ENCODE data around the gene LMOD2.

The LMOD2 gene

DNA sequence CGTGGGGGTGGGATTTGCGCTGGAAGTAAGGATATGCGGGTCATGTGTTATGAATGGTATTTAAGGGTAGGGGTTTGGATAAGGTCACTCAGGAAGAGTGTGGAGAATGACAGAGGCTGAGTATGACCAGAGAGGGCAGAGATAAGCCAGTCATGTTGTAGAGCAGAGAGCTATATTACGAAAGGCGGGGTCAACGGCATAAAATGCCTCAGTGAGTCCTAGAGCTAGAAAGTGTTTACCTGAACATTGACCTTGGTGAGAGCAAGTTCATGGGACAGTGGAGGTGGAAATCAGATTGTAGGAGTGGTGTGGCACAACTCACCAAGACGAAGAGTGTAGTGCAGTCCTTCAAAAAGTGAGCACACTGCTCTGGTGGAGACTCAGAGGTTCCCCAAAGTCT, 13.8 kb downstream of the LMOD2 start:
- H3K36me3 ChIP-seq (ENCODE audit: control insufficient read depth, insufficient read depth, low read length), result no peaks in the 10 kb centered on the region
- peaks cover 30% of the 10 kb centered on the region for H3K4me1 ChIP-seq
- no peak overlapping the region for H3K9ac ChIP-seq
- no peaks in the 10 kb centered on the region for H3K79me2 ChIP-seq
- H2AFZ ChIP-seq, result no peak overlapping the region
- H3K4me3 ChIP-seq (ENCODE audit: low read depth, low read length), result no peak overlapping the region
- H3K4me2 ChIP-seq (ENCODE audit: low read length), result no peak overlapping the region
- TF ChIP-seq, protein P1, sequence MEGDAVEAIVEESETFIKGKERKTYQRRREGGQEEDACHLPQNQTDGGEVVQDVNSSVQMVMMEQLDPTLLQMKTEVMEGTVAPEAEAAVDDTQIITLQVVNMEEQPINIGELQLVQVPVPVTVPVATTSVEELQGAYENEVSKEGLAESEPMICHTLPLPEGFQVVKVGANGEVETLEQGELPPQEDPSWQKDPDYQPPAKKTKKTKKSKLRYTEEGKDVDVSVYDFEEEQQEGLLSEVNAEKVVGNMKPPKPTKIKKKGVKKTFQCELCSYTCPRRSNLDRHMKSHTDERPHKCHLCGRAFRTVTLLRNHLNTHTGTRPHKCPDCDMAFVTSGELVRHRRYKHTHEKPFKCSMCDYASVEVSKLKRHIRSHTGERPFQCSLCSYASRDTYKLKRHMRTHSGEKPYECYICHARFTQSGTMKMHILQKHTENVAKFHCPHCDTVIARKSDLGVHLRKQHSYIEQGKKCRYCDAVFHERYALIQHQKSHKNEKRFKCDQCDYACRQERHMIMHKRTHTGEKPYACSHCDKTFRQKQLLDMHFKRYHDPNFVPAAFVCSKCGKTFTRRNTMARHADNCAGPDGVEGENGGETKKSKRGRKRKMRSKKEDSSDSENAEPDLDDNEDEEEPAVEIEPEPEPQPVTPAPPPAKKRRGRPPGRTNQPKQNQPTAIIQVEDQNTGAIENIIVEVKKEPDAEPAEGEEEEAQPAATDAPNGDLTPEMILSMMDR (IDR thresholded peaks at IDR 0.05), result no peak
- no peaks in the 10 kb centered on the region for H3K27me3 ChIP-seq (ENCODE audit: control insufficient read depth, insufficient read depth, low read length)
- H3K27ac ChIP-seq, result no peak overlapping the region
- H3K9me3 ChIP-seq (ENCODE audit: control insufficient read depth, low read length), result no peaks in the 10 kb centered on the region

DNA sequence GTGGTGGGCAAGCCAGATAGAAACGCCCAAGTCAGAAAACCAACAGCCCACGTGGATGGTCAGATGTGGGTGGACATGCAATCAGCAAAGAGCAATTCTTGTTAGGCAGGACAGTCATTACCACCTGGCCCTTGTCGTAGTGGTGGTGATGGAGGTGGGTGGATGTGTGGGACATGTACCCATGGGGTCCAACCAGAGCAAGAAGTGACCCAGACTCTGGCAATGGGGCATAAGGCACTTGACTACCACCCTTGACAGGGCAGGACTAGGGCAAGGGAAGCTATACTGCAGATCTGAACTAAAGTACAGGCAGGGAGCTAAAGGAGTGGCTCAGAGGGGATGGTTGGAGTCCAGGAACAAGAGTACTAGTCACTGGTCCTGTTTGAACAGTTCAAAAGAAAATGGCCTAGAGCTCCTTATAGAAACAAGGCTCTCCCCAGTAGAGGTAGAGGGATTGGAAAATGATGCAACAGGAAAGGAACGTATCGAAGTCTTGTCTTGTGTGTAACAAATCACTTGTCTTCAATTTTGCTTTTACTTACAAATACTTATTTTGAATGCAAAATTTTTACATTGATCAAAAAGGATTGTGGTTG, 17.6 kb downstream of the LMOD2 start:
- Histone ChIP-seq H3K36me3 (ENCODE audit: control insufficient read depth, insufficient read depth, low read length) (no peaks in the 10 kb centered on the region), H3K4me1 (peaks cover 8% of the 10 kb centered on the region), H3K9me3 (ENCODE audit: control insufficient read depth, low read length) (no peaks in the 10 kb centered on the region), H3K79me2 (no peaks in the 10 kb centered on the region), H2AFZ (no peak overlapping the region), H3K9ac (no peak overlapping the region), H3K4me2 (ENCODE audit: low read length) (no peak overlapping the region), H3K27ac (no peak overlapping the region), H3K4me3 (ENCODE audit: low read depth, low read length) (no peak overlapping the region), H3K27me3 (ENCODE audit: control insufficient read depth, insufficient read depth, low read length) (no peaks in the 10 kb centered on the region)
- TF ChIP-seq, protein P1 (IDR thresholded peaks at IDR 0.05), result no peak

DNA sequence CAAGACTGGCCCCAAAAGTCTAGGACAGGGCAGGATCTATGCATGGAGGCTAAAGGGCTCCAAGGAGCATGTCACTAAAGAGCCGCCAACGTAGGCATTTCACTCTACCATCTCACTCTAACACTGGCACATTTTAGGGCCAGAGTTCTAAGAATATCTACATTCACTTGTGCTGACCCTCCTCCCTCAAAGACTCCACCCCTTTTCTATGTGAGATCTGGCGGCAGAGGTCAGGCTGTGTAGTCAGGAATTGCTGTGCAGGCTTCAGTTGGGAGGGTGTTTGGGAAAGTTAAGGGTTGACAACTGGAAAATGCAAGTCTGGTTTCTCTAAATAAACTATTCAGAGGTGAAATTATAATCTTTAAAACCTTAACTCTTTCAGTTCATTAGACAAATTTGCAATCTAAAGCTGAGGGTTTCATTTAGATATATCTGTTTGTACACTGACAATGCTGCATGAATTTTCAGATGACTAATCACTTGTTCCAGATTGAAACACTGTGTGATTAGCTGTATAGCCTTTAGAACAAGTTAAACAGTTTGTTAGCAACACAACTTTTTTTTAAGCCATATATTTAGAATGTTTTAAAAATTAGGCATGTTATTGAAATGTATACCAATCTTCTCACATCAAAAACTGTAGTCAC, 18.2 kb downstream of the LMOD2 start:
- no peak overlapping the region for H2AFZ ChIP-seq
- H3K4me2 ChIP-seq (ENCODE audit: low read length), result no peak overlapping the region
- no peak overlapping the region for H3K4me3 ChIP-seq (ENCODE audit: low read depth, low read length)
- no peaks in the 10 kb centered on the region for H3K79me2 ChIP-seq
- H3K4me1 ChIP-seq, result peaks cover 8% of the 10 kb centered on the region
- H3K9ac ChIP-seq, result no peak overlapping the region
- no peaks in the 10 kb centered on the region for H3K9me3 ChIP-seq (ENCODE audit: control insufficient read depth, low read length)
- no peaks in the 10 kb centered on the region for H3K36me3 ChIP-seq (ENCODE audit: control insufficient read depth, insufficient read depth, low read length)
- TF ChIP-seq, protein P1 (IDR thresholded peaks at IDR 0.05), result no peak
- H3K27ac ChIP-seq, result no peak overlapping the region
- H3K27me3 ChIP-seq (ENCODE audit: control insufficient read depth, insufficient read depth, low read length), result no peaks in the 10 kb centered on the region

DNA sequence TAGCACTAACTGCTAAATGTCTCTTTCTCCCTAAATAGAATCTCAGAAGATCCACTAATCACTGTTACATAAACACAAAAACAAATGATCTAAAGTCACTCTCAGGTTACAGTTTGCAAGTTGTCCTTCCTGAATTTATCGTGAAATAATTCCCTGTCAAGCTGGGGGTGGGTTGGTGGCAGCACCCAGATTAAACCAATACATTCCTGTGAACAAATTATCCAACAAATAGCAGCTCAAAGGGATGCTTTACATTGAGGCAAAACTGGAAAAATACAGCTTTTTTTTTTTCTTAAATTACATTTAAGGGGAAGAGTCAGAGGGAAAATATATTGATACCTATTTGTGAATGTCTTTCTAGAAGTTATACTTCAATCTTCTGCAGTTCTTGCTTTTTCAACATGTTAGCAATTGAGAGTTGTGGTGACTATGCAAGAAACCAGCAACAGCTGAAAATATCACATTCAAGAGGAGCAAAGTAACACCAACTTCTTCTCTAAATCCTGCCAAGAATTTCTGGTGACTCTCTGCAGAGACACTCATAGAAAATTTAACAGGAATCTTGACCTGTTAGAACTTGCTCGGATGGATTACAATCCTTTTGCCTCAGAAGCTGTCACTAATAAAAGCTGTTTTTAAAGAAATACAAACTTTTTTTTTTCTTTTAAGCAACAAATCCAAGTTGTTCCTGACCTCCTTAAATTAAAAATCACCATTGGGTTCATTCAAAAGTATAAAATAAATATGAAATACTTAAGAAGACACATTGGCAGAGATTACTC, 18.9 kb downstream of the LMOD2 start:
- no peak overlapping the region for H2AFZ ChIP-seq
- H3K4me1 ChIP-seq, result peaks cover 4% of the 10 kb centered on the region
- H3K27ac ChIP-seq, result no peak overlapping the region
- no peaks in the 10 kb centered on the region for H3K9me3 ChIP-seq (ENCODE audit: control insufficient read depth, low read length)
- no peak overlapping the region for H3K9ac ChIP-seq
- H3K4me2 ChIP-seq (ENCODE audit: low read length), result no peak overlapping the region
- TF ChIP-seq, protein P1 (IDR thresholded peaks at IDR 0.05), result no peak
- no peaks in the 10 kb centered on the region for H3K27me3 ChIP-seq (ENCODE audit: control insufficient read depth, insufficient read depth, low read length)
- no peaks in the 10 kb centered on the region for H3K36me3 ChIP-seq (ENCODE audit: control insufficient read depth, insufficient read depth, low read length)
- no peaks in the 10 kb centered on the region for H3K79me2 ChIP-seq
- no peak overlapping the region for H3K4me3 ChIP-seq (ENCODE audit: low read depth, low read length)

Measured in parathyroid adenoma (tissue), 2 donors.